Sigmoid colon (tissue), 7 donors: Measurements from ENCODE around the gene CHD9NB. TPM values are rescaled to one million over a fixed set of nuclear protein-coding genes. Genes with fewer than 3 reads are reported as not detected.
A peak's percentile ranks its signal among the peaks of the same experiment; 100 is the strongest.

Source experiments
- DNase-seq: peaks from one replicate; pipeline ENCODE4 v3.0.0-alpha.2; 2019
- H3K27ac ChIP-seq, 4 donors: fragments of 200-600 bp; sonication (generic); one replicate each; pipeline ENCODE4 v1.5.1; 2016 to 2019; ENCODE audit warnings: mild to moderate bottlenecking in 1 of 4
- H3K27me3 ChIP-seq, 3 donors: fragments of 200-600 bp; sonication (generic); one replicate each; pipeline ENCODE4 v1.5.1; 2019; ENCODE audit warnings: mild to moderate bottlenecking in 1 of 3
- H3K36me3 ChIP-seq, 4 donors: fragments of 200-600 bp; sonication (generic); one replicate each; pipeline ENCODE4 v1.5.1; 2016 to 2019
- H3K4me1 ChIP-seq, 4 donors: fragments of 200-600 bp; sonication (generic); one replicate each; pipeline ENCODE4 v1.5.1; 2017 to 2019
- H3K4me3 ChIP-seq, 4 donors: fragments of 200-600 bp; sonication (generic); one replicate each; pipeline ENCODE4 v1.5.1; 2017 to 2019; ENCODE audit warnings: mild to moderate bottlenecking in 2 of 4, moderate library complexity in 1 of 4
- H3K9me3 ChIP-seq, 4 donors: fragments of 200-600 bp in 3 of 4; sonication (generic) in 3 of 4; one replicate each; pipeline versions ENCODE4 v1.5.1 to v1.6.1; 2013 to 2019
- EP300 ChIP-seq, 4 donors: sonication (generic); formaldehyde crosslinking; IDR thresholded peaks; one replicate each; pipeline ENCODE4 v1.6.1; 2017; ENCODE audit warnings: antibody characterized with exemption in 4 of 4
- POLR2A ChIP-seq, 2 donors: fragments of 450-650 bp; IDR thresholded peaks; one replicate each; pipeline ENCODE4 v1.6.1; 2016; ENCODE audit warnings: antibody characterized with exemption in 2 of 2, mild to moderate bottlenecking in 2 of 2, moderate library complexity in 2 of 2
- POLR2AphosphoS5 ChIP-seq, 4 donors: sonication (generic); formaldehyde crosslinking; IDR thresholded peaks; one replicate each; pipeline ENCODE4 v1.6.1; 2017; ENCODE audit warnings: antibody characterized with exemption in 4 of 4
- WGBS, 2 donors: extraction: QIAGEN DNeasy Blood & Tissue Kit; methylation state at CpG; one replicate each; pipeline ENCODE4 v1.1.7; 2013; 5-methylcytosine and 5-hydroxymethylcytosine counted together
- intact Hi-C: fragments of 100-400 bp; cut with DNase I; formaldehyde crosslinking; loops from one replicate; pipeline ENCODE4 v1.15.1; 2023
- polyA plus RNA-seq, 3 donors: library from polyadenylated mRNA; stranded (reverse); fragments of 200-250 nt; gene quantifications; one replicate each; pipeline ENCODE4 v1.2.3, GENCODE V29; 2013
- total RNA-seq, 4 donors: library from RNA; depleted of rRNA; stranded (reverse); fragments of >200 nt; gene quantifications; one replicate each; pipeline ENCODE4 v1.1.0, GENCODE V29; 2016
- TF ChIP-seq, protein P1 (sequence below), 4 experiments: fragments of 450-650 bp in 3 of 4; fragments of 200-600 bp in 1 of 4; IDR thresholded peaks; one replicate each; pipeline ENCODE4 v1.5.1; 2016 to 2019; ENCODE audit warnings: antibody characterized with exemption in 4 of 4, mild to moderate bottlenecking in 3 of 4, moderate library complexity in 2 of 4
- donor health status: healthy with polysubstance abuse.
- donor health status: Bipolar disorder and iron deficiency.
- donor health status: healthy.

CHD9NB gene
- total and polyA plus RNA-seq, 7 donors = 0.55 to 9.5 (median 4.6) TPM; not detected in 2

DNA sequence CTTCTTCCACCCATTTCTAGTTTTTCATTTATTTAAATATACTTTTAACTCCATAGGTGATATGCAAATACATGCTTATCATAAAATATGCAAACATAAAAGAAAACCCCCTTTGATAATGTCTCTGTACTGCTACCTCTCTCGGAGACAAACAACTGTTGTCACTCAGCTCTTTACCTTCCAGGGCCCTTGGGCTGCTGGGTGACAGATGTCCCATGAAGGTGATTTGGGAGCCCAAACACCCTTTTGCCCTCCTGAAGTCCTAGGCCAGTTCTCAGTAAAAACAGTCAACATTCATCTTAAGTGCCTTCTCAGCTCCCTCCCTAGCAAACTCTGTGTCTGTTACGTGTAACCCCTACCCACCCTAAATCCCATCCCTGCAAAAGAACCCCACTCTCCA, 39.6 kb upstream of the CHD9NB start:
- Histone ChIP-seq H3K4me1 (peaks cover 0 to 69% (median 62%) of the 10 kb centered on the region in 4 donors), H3K27me3 (no peaks in the 10 kb centered on the region)
- 48 to 94% methylated on average over 2 of the region's 2 CpGs for WGBS, 2 donors

DNA sequence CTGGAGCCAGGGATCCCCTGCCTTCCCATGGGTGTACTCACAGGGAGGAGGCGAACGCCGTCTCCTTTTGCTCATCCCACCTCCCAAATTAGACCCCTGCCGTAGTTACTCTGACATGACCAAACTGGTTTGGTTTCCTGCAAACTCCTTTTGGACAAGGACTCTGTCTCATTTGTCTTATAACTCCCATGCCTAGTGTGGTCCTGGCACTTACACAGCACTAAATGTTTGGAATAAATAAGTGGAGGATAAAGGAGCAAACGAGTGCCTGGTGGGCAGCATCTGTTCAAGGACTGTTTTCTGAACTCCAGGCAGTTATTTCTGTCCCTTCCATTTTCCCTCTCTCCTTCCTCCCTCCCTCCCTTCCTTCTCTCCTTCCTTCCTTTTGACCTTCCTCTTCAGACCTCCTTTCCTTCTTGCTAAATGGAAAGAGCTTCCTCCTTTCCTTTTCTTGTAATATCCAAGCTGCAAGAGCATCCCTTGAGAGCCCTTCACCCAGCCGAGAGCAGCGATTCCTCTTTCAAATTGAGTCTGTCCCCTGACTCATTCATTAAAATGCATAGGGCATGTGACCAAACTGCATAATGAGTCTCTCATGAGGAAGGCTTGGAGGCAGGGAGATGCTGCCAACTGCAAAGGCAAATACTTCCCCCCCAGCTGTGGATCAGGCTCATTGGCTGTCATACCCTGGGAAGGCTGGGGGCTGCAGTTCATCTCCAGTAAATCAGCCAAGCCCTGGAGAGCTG, 38.9 kb upstream of the CHD9NB start:
- Histone ChIP-seq H3K4me1 (peaks cover 0 to 76% (median 68%) of the 10 kb centered on the region in 4 donors), H3K9me3 (no peaks in the 10 kb centered on the region), H3K27me3 (no peaks in the 10 kb centered on the region), H3K36me3 (no peaks in the 10 kb centered on the region), H3K27ac (peak overlapping the region; percentile 86 to 90 (median 88)), H3K4me3 (no peak overlapping the region)
- DNase-seq = peak; percentile 85
- WGBS, 2 donors = 58 to 74% methylated on average over 7 of the region's 7 CpGs
- intact Hi-C loops = loop anchor here (1.0 to 2.0 kb wide), 2 partner anchors 8 to 39 kb away; no protein-coding TSS in a partner anchor
- TF ChIP-seq EP300 (IDR thresholded peaks at IDR 0.05) (no peak), POLR2AphosphoS5 (IDR thresholded peaks at IDR 0.05) (peak in 2 of 4 donors; percentile 40 to 80)

More for the DNA sequence above, 39.6 kb upstream of the CHD9NB start:
- TF ChIP-seq POLR2AphosphoS5 (IDR thresholded peaks at IDR 0.05) (no peak), EP300 (IDR thresholded peaks at IDR 0.05) (no peak), POLR2A (IDR thresholded peaks at IDR 0.05) (no peak)
- TF ChIP-seq, protein P1, sequence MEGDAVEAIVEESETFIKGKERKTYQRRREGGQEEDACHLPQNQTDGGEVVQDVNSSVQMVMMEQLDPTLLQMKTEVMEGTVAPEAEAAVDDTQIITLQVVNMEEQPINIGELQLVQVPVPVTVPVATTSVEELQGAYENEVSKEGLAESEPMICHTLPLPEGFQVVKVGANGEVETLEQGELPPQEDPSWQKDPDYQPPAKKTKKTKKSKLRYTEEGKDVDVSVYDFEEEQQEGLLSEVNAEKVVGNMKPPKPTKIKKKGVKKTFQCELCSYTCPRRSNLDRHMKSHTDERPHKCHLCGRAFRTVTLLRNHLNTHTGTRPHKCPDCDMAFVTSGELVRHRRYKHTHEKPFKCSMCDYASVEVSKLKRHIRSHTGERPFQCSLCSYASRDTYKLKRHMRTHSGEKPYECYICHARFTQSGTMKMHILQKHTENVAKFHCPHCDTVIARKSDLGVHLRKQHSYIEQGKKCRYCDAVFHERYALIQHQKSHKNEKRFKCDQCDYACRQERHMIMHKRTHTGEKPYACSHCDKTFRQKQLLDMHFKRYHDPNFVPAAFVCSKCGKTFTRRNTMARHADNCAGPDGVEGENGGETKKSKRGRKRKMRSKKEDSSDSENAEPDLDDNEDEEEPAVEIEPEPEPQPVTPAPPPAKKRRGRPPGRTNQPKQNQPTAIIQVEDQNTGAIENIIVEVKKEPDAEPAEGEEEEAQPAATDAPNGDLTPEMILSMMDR (IDR thresholded peaks at IDR 0.05) = no peak
- DNase-seq = no peak
- H3K27ac ChIP-seq = peak overlapping the region; percentile 86 to 90 (median 88)
- H3K9me3 ChIP-seq = no peaks in the 10 kb centered on the region
- H3K4me3 ChIP-seq = no peak overlapping the region
- intact Hi-C loops = no loop called here
- H3K36me3 ChIP-seq = no peaks in the 10 kb centered on the region

DNA sequence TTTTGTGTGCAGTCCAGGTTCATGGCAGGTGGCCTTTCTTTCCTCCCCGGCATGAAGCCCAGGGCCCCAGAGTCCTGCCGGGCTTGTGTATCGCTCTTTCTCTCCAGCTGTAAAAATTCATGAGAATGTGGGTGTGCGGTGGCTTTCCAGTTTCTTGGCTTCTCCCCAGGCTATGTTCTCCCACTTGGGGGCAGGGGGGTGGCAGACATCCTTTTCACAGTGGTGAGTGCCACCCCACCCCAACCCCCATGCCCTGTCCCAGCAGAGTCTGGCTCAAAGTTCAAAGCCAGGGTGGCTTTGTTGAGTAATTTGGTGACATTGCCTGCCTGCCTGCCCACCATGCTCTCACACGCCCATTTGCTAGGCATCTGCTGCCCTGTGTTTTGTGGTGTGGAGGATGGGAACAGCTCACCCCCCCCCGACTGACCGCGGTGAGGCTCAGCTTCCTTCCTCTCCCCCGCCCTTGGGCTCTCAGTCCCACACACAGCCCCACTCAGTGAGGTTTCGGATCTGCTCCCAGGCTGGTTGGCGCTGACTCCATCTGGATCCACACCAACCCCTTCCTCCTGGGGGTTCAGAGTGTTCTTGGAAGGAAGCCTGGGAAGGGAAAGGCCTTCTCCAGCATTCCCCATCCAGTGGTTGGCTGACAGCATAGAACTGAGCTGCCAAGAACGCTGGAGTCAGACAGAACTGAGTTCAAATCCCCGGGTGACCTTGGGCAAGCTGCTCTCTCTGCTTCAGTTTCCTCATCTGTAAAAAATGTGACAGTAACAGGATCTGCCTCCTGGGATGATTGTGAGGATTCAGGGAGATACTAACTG, 38.1 kb upstream of the CHD9NB start:
- Histone ChIP-seq H3K27ac (peak overlapping the region; percentile 86 to 90 (median 88)), H3K4me3 (peak overlapping the region in 3 of 4 donors; percentile 9 to 26 (median 14)), H3K27me3 (no peaks in the 10 kb centered on the region), H3K36me3 (no peaks in the 10 kb centered on the region), H3K4me1 (peaks cover 0 to 84% (median 74%) of the 10 kb centered on the region in 4 donors), H3K9me3 (no peaks in the 10 kb centered on the region)
- DNase-seq = peak; percentile 99
- 32 to 72% methylated on average over 13 of the region's 13 CpGs for WGBS, 2 donors
- peak; percentile 52 to 92 (median 88) for TF ChIP-seq EP300 (IDR thresholded peaks at IDR 0.05)
- TF ChIP-seq, protein P1 (IDR thresholded peaks at IDR 0.05) = no peak
- peak; percentile 92 to 96 (median 94) for TF ChIP-seq POLR2AphosphoS5 (IDR thresholded peaks at IDR 0.05)
- intact Hi-C loops = loop anchor here (1.0 to 2.0 kb wide), 2 partner anchors 8 to 40 kb away; no protein-coding TSS in a partner anchor

DNA sequence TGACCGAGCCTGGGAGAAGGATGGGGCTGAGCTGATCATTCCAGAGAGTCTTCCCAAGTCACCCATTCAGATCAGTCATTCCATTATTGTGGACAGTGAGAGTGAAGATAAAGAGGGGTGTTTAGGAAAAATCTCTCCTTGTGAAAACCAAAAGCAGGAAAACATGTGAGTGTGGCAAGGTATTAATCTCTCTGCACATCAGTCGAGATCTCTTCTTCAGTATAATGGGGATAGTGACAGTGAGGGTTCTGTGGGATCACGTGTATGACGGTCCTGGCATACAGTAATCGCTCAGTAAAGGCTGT, 37.5 kb upstream of the CHD9NB start:
- H3K27me3 ChIP-seq = no peaks in the 10 kb centered on the region
- no peaks in the 10 kb centered on the region for H3K36me3 ChIP-seq
- H3K27ac ChIP-seq = peak overlapping the region; percentile 86 to 90 (median 88)
- TF ChIP-seq EP300 (IDR thresholded peaks at IDR 0.05) (no peak), POLR2A (IDR thresholded peaks at IDR 0.05) (no peak), POLR2AphosphoS5 (IDR thresholded peaks at IDR 0.05) (no peak)
- TF ChIP-seq, protein P1 (IDR thresholded peaks at IDR 0.05) = no peak
- intact Hi-C loops = loop anchor here (2.0 kb wide), 1 partner anchor 41 kb away; no protein-coding TSS in a partner anchor
- H3K4me1 ChIP-seq = peaks cover 0 to 90% (median 80%) of the 10 kb centered on the region in 4 donors
- no peaks in the 10 kb centered on the region for H3K9me3 ChIP-seq
- WGBS, 2 donors = 52 to 64% methylated on average over 5 of the region's 5 CpGs
- H3K4me3 ChIP-seq = peak overlapping the region in 2 of 4 donors; percentile 14 to 26
- no peak for DNase-seq
